Transverse colon (tissue), 4 donors: Measurements from ENCODE around the gene OAT. TPM values are rescaled to one million over a fixed set of nuclear protein-coding genes. Genes with fewer than 3 reads are reported as not detected.

ENCODE experiments used
- DNase-seq: peaks from one replicate; pipeline ENCODE4 v3.0.0-alpha.2; 2019
- H3K27ac ChIP-seq, 4 donors: fragments of 200-600 bp; sonication (generic); 2 replicates each; pipeline ENCODE4 v1.5.1; 2016 to 2018; ENCODE audit warnings: inconsistent platforms in 4 of 4
- H3K27me3 ChIP-seq: fragments of 200-600 bp; sonication (generic); 2 replicates; pipeline ENCODE4 v1.5.1; 2017; ENCODE audit warnings: inconsistent platforms
- H3K36me3 ChIP-seq, 4 donors: fragments of 200-600 bp; sonication (generic); 2 replicates each; pipeline ENCODE4 v1.5.1; 2017 to 2019; ENCODE audit warnings: inconsistent platforms in 4 of 4
- H3K4me1 ChIP-seq, 4 donors: fragments of 200-600 bp; sonication (generic); 2 replicates each; pipeline ENCODE4 v1.5.1; 2017 to 2020; ENCODE audit warnings: inconsistent platforms in 4 of 4
- H3K4me3 ChIP-seq, 4 donors: fragments of 200-600 bp; sonication (generic); 1 replicate in 1 of 4; 2 replicates in 3 of 4; pipeline versions ENCODE4 v1.5.1 to v1.6.1; 2017 to 2019; ENCODE audit warnings: inconsistent platforms in 4 of 4
- H3K9me3 ChIP-seq, 2 donors: fragments of 200-600 bp; sonication (generic); 2 replicates each; pipeline ENCODE4 v1.5.1; 2017 to 2019; ENCODE audit warnings: inconsistent platforms in 2 of 2
- CTCF ChIP-seq, 5 experiments: fragments of 200-600 bp in 3 of 5; fragments of 450-650 bp in 2 of 5; sonication (generic) in 3 of 5; IDR thresholded peaks; 1 replicate in 2 of 5; 2 replicates in 3 of 5; pipeline ENCODE4 v1.5.1; 2016 to 2017; ENCODE audit warnings: antibody characterized with exemption in 5 of 5, inconsistent platforms in 3 of 5, mild to moderate bottlenecking in 2 of 5, moderate library complexity in 1 of 5
- EP300 ChIP-seq: sonication (generic); formaldehyde crosslinking; IDR thresholded peaks from one replicate; pipeline ENCODE4 v1.6.1; 2017; ENCODE audit warnings: antibody characterized with exemption, low read depth
- POLR2A ChIP-seq: fragments of 450-650 bp; IDR thresholded peaks from one replicate; pipeline ENCODE4 v1.6.1; 2016; ENCODE audit warnings: antibody characterized with exemption, mild to moderate bottlenecking, moderate library complexity
- POLR2AphosphoS5 ChIP-seq, 3 donors: sonication (generic); formaldehyde crosslinking; IDR thresholded peaks; one replicate each; pipeline ENCODE4 v1.6.1; 2016; ENCODE audit warnings: antibody characterized with exemption in 3 of 3
- WGBS, 2 donors: methylation state at CpG; one replicate each; pipeline ENCODE4 v1.1.5; 2018; ENCODE audit warnings: low coverage in 1 of 2; 5-methylcytosine and 5-hydroxymethylcytosine counted together
- in situ Hi-C, 4 donors: fragments of 200-750 bp; cut with MboI; loops; one replicate each; pipeline versions ENCODE4 v1.15.0 to v1.15.1; 2017; ENCODE audit warnings: low sequenced_read_pairs in 3 of 4, low pct_ligation_motif_present in 1 of 4, low pct_unique_long_range_greater_than_20kb in 1 of 4
- intact Hi-C: fragments of 100-400 bp; cut with DNase I; formaldehyde crosslinking; loops from one replicate; pipeline ENCODE4 v1.15.1; 2023; ENCODE audit warnings: low total_unique reads
- total RNA-seq, 4 donors: library from RNA; depleted of rRNA; stranded (reverse); fragments of >200 nt; gene quantifications; one replicate each; pipeline ENCODE4 v1.1.0, GENCODE V29; 2016

Gene OAT
- total RNA-seq, 4 donors from 2014 or later, result 22.1 to 89.3 (median 60.9) TPM

GRCh38 chr10:124458473-124458872 is 39.8 kb upstream of the OAT start:
- H3K9me3 ChIP-seq, result no peaks in the 10 kb centered on the region
- H3K27ac ChIP-seq, result no peak overlapping the region
- peaks cover 30% of the 10 kb centered on the region for H3K27me3 ChIP-seq
- no peak overlapping the region for H3K4me3 ChIP-seq
- intact Hi-C loops, result no loop called here
- H3K36me3 ChIP-seq, result no peaks in the 10 kb centered on the region
- no peak for DNase-seq
- H3K4me1 ChIP-seq, result peaks cover 5 to 13% (median 11%) of the 10 kb centered on the region in 4 donors
- TF ChIP-seq POLR2A (no peak), EP300 (no peak), POLR2AphosphoS5 (IDR thresholded peaks at IDR 0.05) (no peak), CTCF (IDR thresholded peaks at IDR 0.05) (no peak)
- in situ Hi-C loops, result no loop called here
- 91% methylated on average over 4 of the region's 4 CpGs; no CpG with 5 or more reads in 1 of the 2 donors for WGBS, 2 donors

GRCh38 chr10:124455441-124455840 is 36.7 kb upstream of the OAT start:
- WGBS, 2 donors, result 69% methylated on average over 7 of the region's 7 CpGs; no CpG with 5 or more reads in 1 of the 2 donors
- no peak for DNase-seq
- no peaks in the 10 kb centered on the region for H3K36me3 ChIP-seq
- no peak overlapping the region for H3K4me3 ChIP-seq
- H3K27me3 ChIP-seq, result peaks cover 60% of the 10 kb centered on the region
- no peaks in the 10 kb centered on the region for H3K4me1 ChIP-seq
- in situ Hi-C loops (no loop called here), intact Hi-C loops (no loop called here)
- H3K27ac ChIP-seq, result no peak overlapping the region
- H3K9me3 ChIP-seq, result no peaks in the 10 kb centered on the region
- no peak for TF ChIP-seq CTCF (IDR thresholded peaks at IDR 0.05)
- TF ChIP-seq EP300, result no peak
- TF ChIP-seq POLR2AphosphoS5 (IDR thresholded peaks at IDR 0.05), result no peak
- no peak for TF ChIP-seq POLR2A

DNA sequence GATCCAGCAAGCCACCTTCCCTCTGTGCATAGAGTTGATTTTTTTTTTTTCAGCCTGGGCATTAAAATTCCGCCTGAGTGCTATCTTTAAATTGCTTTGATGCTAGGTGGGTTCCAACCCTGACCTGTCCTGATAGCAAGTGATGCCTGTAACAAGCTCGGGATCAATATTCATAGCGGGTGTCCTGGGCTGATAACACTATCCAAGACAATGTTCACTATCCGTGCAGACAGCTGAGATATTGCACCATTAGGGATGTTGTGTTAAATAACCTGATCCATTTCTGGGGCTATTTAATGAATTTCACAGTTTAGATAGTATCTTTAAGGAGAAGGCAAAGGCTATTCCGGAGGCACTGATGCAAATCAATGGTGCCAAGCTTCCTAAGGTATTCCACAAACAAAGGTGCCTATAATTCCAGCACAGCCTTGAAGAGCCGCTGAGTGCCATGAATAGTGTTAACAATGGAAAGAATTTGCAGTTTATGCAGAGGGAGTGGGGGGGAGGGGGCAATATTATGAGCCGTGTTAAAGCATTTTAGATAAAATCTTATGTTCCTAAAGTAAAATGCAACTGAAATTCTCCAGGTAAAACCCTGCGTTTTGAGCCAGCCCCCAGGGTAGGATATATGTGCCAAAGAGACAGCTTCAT is 35.4 kb upstream of the OAT start:
- H3K4me1 ChIP-seq, result peaks cover 0 to 13% (median 10%) of the 10 kb centered on the region in 4 donors
- in situ Hi-C loops, result no loop called here
- TF ChIP-seq EP300 (no peak), CTCF (IDR thresholded peaks at IDR 0.05) (no peak)
- intact Hi-C loops, result no loop called here
- no peaks in the 10 kb centered on the region for H3K36me3 ChIP-seq
- peaks cover 74% of the 10 kb centered on the region for H3K27me3 ChIP-seq
- H3K9me3 ChIP-seq, result no peaks in the 10 kb centered on the region
- no peak for DNase-seq
- no peak overlapping the region for H3K27ac ChIP-seq
- H3K4me3 ChIP-seq, result no peak overlapping the region
- WGBS, 2 donors, result 29 to 41% methylated on average over 3 to 8 of the region's 8 CpGs

GRCh38 chr10:124451276-124451675 is 32.6 kb upstream of the OAT start:
- Histone ChIP-seq H3K27ac (no peak overlapping the region), H3K4me3 (no peak overlapping the region), H3K36me3 (no peaks in the 10 kb centered on the region), H3K9me3 (no peaks in the 10 kb centered on the region), H3K27me3 (peaks cover 99% of the 10 kb centered on the region), H3K4me1 (peaks cover 11 to 34% (median 24%) of the 10 kb centered on the region in 4 donors)
- intact Hi-C loops, result no loop called here
- TF ChIP-seq EP300 (no peak), POLR2AphosphoS5 (IDR thresholded peaks at IDR 0.05) (no peak), POLR2A (no peak), CTCF (IDR thresholded peaks at IDR 0.05) (no peak)
- DNase-seq, result no peak
- in situ Hi-C loops, result no loop called here
- WGBS, 2 donors, result 44 to 45% methylated on average over 5 to 6 of the region's 6 CpGs
